HG03558 (cell line): ENCODE results near the gene PPP1R37.

ENCODE experiments used
- ATAC-seq: cut with Tn5 transposase; IDR thresholded peaks from one replicate; pipeline ENCODE4 v1.9.1; 2021; ENCODE audit warnings: moderate number of reproducible peaks; ENCODE audit not compliant: unreplicated experiment; ENCODE audit errors: extremely low read depth

Gene PPP1R37

GRCh38 chr19:45070214-45070613, 22.8 kb upstream of the PPP1R37 start:
- no peak for ATAC-seq

- ATAC-seq = no peak
These were observed 22.0 kb upstream of the PPP1R37 start for GRCh38 chr19:45070861-45071544.

DNA sequence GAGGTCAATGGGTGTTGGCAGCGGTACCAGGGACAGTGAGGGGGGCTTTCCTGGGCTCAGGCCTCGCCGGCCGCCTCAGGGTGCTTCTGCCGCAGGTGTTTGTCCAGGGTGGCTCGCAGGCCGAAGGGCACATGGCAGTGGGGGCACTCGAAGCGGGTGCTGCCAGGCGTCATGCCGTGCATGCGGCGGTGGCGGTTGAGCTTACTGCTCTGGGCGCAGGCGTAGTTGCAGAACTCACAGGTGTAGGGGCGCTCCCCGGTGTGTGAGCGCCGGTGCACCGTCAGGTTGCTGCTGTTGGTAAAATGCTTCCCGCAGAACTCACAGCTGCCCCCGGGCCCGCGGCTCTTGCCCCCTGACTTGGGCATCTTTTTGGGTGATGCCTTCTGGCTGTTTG, 21.4 kb upstream of the PPP1R37 start:
- ATAC-seq = no peak

DNA sequence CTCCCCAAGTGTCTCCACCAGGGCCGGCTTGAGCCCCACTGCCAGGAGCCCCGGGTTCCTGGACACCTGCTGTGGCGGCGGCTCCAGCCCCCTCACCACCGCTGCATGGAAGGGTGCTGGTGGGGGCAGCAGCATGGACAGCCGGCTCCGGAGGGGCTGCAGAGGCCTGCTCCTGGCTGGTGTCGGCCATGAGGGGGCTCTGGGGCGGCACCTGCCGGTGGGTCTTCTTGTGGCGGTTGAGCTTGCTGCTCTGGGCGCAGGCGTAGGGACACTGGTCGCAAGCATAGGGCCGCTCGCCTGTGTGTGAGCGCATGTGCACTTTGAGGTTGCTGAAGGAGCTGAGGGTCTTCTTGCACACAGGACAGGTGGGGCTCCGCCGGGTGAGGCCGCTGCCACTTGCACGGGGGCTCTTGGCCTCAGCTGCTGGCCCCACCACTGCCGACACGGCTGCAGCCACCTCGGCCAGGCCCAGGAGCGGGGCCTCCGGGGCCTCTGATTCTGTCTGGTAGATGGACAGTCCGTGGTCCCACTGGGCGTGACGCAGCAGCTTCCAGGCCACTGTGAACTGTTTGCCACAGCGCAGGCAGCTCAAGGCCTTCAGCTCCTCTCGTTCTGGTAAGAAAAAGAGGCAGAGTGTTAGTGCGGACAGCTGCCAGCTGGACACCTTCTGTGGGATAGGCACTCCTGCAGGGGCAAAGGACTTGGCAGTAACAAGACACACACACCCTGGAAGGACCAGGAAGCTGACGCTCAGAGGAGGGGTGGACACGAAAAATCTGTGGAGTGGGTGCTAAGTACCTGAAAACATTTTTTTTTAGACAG, 20.8 kb upstream of the PPP1R37 start:
- ATAC-seq = no peak

DNA sequence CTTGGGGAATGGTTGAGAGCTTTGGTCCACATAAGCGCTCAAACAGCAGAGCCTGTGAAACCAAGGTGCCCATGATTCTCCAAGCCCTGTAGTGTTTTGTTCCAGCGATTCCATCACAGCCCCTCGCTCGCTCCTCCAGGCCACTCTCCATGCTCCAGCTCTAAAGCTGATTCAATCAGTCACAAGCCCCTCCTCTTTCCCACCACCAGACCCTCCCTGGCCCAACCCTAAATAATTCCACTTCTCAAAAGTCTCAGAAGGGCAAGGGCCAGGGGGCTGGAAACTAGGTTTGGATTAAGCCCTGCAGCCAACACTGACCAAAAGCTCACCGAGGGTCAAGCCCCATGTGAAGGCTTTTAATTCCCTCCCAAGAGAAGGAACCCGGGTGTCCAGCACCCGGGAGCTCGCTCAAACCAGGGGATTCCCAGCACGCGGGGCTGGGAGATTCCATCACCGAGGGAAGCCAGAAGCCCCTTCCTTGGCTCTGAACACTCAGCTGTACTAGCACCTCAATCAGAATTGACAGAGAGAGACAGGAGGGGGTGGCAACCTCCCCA, 18.2 kb upstream of the PPP1R37 start:
- ATAC-seq = peak; percentile 4

DNA sequence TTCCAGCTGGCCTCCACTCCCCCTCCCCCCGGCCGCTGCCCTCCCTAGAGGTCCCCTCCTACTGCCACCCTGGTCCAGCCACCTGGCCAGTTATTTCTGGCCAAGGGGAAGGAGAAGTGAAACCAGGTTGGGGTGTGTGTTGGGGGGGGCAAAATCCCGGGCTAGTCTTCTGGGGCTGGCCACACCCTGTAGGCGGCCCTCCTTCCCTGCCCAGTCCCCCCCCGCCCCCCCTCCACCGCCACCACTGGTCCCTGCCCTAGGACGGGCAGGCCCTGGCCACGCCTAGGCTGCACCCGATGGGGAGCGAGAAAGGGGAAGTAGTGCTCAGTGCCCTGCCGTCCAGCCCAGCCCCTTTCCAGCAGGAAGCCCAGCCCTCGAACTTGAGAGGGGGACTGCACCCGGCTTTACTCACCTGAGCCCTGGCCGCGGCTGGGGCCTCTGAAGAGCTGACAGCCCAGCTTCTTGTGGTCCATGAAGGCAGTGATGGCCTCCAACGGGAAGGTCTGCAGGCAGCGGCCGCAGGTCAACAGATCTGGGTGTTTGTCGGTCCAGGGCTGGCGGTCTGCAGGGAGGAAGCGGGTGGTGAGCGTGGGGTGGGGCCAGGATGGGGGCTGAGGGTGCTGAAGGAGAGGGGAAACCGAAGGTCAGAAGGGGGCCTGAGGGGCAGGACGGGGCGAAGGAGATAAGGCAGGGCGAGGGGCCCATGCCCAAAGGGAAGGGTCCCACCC, 17.5 kb upstream of the PPP1R37 start:
- peak; percentile 27 for ATAC-seq

DNA sequence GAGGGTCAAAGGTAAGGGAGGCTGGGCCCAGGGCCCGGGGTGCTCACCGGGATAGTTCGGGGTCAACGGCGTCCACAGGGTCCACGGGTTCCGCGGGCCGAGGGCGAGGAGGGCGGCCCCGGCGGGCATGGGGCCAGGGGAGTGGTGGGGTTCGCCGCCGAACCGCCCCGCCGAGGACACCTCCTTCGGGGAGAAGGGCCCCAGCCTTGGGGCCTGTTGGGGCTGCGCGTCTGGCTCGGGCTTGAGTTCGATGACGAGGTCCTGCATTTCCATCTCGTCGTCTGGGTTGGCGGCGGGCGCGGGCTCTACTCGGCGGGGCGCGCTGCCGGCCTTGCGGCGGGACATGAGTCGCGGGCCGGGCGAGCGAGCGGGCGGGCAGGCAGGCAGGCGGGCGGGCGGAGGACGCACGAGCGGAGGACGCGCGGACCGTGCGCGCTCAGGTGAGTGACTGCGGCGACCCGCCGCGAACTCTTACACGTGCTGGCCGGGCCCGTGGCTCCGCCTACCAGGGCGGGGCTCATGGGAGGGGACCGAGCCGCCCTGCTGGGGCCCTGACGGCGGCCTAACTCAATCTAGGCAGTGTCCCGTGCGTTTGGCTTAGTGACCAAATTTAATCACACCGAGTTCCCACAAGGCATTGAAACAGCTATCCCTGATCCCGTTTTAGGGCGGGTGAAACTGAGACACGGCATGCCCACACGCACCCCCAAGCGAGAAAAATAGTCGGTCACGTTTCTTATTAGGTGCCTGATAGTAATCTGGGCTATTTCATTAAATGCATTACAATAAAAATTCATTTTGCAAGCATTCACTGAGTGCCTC, 16.7 kb upstream of the PPP1R37 start, which contains the start of gene ZNF296:
ZNF296 (minus strand) TSS at position 450 of the 822 bp plus-strand sequence; CDS start at position 345, 105 bp downstream.
- ATAC-seq = no peak

DNA sequence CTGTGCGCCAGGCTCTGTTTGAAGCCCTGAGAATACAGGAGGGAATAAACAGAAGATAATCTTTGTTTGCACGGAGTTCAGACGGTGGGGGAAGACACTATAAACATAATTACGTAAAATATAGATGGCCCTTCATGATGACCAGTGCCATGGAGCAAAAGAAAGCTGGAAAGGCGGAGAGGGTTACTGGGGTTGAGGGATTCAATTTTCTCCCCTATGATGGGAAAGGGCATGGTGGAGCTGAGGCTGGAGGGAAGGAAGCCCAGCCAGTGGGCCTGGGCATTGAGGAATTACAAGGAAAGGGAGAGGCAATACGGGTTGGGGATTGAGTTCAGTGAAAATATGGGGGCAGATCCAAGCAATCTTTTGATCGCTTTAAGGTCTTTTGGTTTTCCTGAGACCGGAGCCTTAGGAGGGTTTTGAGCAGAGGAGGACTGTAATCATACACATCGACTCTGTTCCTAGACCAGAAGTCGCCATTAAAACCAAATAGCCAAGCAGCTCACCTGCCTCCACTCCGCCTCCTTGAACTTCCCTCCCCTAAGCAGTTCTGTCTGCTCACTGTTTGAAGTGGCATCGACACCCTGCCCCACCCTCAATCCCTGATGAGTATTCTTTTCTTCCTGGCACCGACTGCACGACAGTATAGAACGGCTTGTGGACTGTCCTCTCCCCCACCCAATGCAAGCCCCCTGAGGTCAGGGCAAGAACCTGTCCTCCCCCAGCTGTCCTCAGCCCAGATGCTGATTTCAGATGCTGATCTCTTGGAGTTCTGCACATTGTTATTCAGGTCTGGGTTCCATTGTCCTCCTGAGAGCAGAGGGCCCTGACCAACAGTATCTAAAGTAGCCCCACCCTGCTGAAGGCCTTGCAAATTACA, 15.9 kb upstream of the PPP1R37 start:
- ATAC-seq = no peak

- no peak for ATAC-seq
These were observed 14.5 kb upstream of the PPP1R37 start for GRCh38 chr19:45078390-45079062.

DNA sequence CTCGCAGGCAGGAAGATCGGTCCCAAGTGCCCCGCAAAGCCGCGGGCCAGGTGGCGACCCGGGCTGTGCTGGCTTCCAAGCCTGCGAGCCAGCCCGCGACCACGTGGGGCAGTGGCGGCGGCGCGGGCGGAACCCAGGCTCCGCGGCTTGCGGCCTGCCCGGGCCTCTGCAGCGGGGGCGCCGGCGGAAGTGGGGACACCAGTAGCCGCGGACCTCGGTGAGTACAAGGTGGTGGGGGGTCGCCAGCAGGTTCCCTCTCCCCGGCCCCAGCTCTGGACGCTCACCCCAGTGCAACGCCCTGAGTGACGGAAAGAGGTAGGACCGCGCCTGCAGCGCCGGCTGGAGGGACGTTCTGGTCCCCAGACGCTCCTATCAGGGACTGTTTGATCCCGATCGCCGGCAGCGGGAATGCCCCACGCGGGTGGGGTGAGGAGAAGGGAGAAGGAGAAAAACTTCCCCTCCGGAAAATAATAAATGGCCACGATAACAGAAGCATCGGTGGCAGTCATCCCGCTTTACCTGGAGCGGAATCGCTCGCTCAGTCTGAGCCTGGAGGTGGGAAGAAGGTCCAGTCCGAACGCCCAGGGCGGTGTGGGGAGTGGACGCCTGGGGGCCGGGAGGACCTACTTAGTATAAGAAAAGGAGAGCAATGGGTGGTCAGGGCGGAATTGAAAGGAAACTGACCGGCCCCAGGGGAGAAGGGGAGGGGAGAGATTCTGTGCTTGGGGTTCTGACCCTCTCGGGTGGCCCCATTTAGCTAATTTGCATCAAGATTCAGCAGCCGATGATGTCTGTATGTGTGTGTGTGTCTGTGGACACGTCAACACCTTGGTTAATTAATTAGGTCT, 13.7 kb upstream of the PPP1R37 start, which contains the start of gene GEMIN7:
GEMIN7 (plus strand) TSS at position 198 of the 848 bp plus-strand sequence. CDS start 10,855 bp downstream, outside the sequence.
- no peak for ATAC-seq

DNA sequence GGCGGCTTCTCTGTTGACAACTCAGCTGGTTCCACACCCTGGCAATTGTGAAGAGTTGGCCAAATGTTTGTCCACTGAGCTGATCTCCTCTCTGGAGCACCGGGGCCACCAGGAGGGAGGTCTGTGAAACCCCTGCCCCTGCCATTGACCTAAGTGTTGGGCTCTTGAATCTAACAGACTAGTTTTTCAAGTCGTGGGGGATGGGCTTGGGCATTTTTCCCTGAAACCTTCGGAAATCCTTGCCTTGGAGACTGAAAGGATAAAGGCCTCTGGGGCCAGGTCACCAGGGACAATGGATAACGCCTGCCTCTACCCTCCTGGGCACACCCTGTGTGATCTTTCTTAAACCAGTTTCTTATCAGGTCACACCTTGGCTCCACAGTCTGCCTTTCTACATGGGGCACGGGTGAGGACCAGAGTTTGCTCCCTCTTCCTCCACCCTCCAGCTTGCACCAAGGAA, 13.0 kb upstream of the PPP1R37 start:
- no peak for ATAC-seq

DNA sequence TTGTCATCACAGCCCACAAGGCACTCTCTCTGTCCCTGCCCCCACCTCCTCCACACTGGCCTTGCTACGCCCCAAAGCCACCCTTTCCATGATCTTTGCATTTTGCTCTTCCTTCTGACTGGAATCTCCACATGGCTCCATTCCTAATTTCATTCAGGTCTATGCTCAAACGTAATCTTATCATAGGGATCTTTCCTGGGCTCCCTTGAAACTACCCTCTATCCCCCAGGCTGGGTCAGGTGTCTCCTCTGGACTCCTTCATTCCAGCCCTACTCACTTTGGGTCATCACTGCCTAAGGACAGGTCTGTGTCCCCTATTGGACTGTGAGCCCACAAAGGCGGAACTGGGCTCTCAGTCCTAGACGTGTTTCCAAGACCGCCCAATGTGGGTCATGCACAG, 10.8 kb upstream of the PPP1R37 start:
- ATAC-seq = no peak

DNA sequence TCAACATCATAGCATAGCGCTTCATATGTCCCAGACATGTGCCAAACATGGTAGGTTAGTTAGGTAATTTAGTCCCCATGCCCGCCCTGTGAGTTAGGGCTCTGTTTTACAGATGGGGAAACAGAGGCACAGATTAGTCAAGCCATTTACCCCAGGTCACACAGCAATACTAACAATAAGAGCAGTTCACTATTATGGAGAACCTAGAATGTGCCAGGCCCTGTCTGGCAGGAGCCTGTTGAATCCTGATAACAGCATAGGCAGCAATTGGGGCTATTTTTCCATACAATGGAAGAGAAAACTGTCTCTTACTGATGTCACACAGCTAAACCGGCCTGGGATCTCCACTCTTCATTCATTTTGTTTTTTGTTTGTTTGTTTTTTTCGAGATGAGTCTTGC, 6.5 kb upstream of the PPP1R37 start:
- no peak for ATAC-seq

DNA sequence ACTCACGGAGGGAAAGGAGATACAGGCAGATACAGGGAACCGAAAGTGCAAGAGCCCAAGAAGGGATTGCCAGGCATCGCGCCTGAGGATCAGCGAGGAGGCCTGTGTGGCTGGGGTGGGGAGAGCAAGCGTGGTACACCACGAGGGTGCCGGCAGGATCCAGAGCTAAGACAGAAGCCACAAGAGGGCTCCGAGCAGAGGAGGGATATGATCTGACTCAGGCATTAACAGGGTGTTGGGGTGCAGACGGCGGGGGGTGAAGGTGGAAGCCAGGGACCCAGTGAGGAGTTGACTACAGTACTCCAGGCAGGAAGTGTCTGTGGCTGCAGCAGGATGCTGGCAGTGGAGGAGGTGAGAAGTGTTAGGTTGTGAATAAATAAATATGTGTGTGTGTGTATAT, 5.4 kb upstream of the PPP1R37 start:
- ATAC-seq = no peak

GRCh38 chr19:45090034-45090433, 2.9 kb upstream of the PPP1R37 start:
- ATAC-seq = no peak

DNA sequence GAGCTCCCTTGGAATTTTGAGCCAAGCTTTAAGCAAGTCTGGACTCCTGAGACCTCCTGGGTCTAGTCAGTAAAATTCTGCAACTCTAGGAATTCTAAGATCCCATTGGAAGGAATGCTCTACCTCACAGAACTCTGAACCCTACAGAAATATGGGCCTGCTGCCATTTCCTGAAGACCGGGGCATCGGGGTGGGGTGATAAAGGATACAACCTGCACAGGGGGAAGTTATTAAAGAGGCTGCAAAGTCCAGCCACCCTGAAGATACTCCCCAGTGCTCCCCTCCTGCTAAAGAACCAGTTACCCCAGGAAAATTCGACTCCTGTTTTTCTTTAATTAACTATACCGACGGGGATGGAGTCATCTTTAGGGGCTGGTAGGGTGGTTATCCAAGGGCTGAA, 2.4 kb upstream of the PPP1R37 start:
- ATAC-seq = no peak
